BE2C (cell line): ENCODE results near the gene SLC8A1.

Experiments
- DNase-seq: peaks from one replicate; pipeline ENCODE4 v3.0.0-alpha.2; 2020
- H3K27me3 ChIP-seq: fragments of 250-450 bp; sonication (Bioruptor Pico); 2 replicates; pipeline ENCODE4 v1.5.1; 2020; ENCODE audit warnings: mild to moderate bottlenecking
- H3K36me3 ChIP-seq: fragments of 250-450 bp; sonication (Bioruptor Pico); 2 replicates; pipeline ENCODE4 v1.5.1; 2020; ENCODE audit warnings: mild to moderate bottlenecking
- H3K4me1 ChIP-seq: fragments of 250-450 bp; sonication (Bioruptor Pico); 2 replicates; pipeline ENCODE4 v1.5.1; 2020
- H3K4me3 ChIP-seq: 2 replicates; pipeline ENCODE4 v1.5.1; 2011; ENCODE audit warnings: low read depth, low read length
- H3K9me3 ChIP-seq: fragments of 250-450 bp; sonication (Bioruptor Pico); 2 replicates; pipeline ENCODE4 v1.5.1; 2020
- TF ChIP-seq, protein P1 (sequence below): IDR thresholded peaks from 2 replicates; pipeline ENCODE4 v1.5.1; 2012; ENCODE audit warnings: mild to moderate bottlenecking, low read depth, low read length

The SLC8A1 gene

DNA sequence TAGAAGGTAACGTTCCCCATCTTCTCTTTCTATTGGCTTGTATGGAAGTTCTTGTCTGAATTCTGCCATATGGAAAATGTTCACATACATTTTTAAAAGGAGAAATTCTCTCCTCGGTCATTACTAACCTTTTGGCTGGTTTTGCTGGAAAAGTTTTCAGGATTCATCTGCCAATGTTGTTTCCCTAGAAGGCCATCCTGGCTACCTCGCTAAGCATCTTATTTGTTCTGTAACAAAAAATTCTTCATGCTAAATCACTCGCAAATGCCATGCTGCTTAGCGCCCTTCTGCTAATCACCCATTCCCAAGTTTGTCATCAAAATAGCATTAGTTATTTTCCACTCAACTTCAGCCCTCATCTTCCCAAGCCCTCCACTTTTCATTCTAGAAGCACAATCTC is 262.0 kb downstream of the SLC8A1 start:
- no peak for DNase-seq
- peaks cover 21% of the 10 kb centered on the region for H3K4me1 ChIP-seq
- H3K36me3 ChIP-seq: no peaks in the 10 kb centered on the region
- TF ChIP-seq, protein P1, sequence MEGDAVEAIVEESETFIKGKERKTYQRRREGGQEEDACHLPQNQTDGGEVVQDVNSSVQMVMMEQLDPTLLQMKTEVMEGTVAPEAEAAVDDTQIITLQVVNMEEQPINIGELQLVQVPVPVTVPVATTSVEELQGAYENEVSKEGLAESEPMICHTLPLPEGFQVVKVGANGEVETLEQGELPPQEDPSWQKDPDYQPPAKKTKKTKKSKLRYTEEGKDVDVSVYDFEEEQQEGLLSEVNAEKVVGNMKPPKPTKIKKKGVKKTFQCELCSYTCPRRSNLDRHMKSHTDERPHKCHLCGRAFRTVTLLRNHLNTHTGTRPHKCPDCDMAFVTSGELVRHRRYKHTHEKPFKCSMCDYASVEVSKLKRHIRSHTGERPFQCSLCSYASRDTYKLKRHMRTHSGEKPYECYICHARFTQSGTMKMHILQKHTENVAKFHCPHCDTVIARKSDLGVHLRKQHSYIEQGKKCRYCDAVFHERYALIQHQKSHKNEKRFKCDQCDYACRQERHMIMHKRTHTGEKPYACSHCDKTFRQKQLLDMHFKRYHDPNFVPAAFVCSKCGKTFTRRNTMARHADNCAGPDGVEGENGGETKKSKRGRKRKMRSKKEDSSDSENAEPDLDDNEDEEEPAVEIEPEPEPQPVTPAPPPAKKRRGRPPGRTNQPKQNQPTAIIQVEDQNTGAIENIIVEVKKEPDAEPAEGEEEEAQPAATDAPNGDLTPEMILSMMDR: no peak
- H3K27me3 ChIP-seq: no peaks in the 10 kb centered on the region
- H3K4me3 ChIP-seq: no peak overlapping the region
- H3K9me3 ChIP-seq: no peaks in the 10 kb centered on the region

DNA sequence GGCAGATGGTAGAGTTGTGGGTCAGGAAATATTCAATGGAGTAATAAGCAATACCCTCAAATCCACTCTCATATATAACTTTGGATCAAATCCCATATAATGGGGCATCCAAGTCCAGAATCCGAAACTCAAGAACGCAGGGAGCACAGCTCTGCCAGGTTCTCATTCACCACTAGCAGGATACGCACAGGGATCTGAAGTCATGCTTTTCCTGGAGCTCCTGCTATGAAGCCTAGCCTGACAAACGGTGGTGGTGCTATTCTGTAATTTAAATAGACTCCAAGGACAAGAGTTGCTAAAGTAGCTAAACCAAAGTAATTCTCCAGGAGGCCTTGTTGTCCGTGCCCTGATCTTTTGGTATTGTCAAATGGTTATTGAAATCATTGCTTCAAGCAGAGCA is 264.8 kb downstream of the SLC8A1 start:
- no peak overlapping the region for H3K4me3 ChIP-seq
- H3K27me3 ChIP-seq: no peaks in the 10 kb centered on the region
- H3K9me3 ChIP-seq: no peaks in the 10 kb centered on the region
- no peak for DNase-seq
- H3K4me1 ChIP-seq: no peaks in the 10 kb centered on the region
- TF ChIP-seq, protein P1: no peak
- no peaks in the 10 kb centered on the region for H3K36me3 ChIP-seq

DNA sequence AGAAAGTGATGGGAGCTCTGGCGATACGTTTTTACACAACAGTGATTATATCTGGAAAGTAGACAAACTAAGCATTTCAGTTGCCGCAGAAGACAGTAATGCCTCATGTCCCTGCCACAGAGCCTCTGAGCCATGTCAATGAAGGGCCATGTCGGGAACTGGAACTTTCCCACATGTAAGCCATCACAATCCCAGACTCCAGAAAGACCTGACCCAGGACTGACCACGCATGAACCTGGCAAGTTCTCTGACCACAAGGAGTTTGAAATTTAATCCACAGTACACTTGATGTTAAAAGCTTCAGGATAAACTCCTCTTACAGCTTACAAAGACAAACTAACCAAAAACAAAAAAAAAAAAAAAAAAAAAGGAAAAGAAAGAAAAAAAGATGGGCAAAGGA is 267.3 kb downstream of the SLC8A1 start:
- TF ChIP-seq, protein P1: no peak
- H3K4me1 ChIP-seq: no peaks in the 10 kb centered on the region
- H3K36me3 ChIP-seq: no peaks in the 10 kb centered on the region
- no peaks in the 10 kb centered on the region for H3K9me3 ChIP-seq
- H3K4me3 ChIP-seq: no peak overlapping the region
- DNase-seq: no peak
- no peaks in the 10 kb centered on the region for H3K27me3 ChIP-seq

DNA sequence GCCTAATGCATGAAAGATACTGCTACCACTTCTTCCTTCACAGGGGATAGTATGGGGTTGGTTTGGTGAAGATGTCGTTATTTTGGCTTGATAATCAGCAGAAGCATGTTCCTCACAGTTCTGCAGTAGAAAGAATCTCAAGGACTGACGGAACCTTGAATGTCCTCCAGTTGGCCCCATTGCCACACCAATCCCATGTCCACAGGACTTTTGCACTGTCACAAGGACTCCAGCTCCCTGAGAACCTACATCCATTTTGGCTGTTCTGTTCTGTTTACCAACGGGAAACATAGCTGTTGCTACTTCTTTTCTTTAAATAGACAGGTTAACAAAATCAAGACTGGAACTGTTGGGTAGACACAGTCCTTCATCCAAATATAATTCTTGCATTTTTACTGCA is 270.0 kb downstream of the SLC8A1 start:
- no peaks in the 10 kb centered on the region for H3K36me3 ChIP-seq
- no peaks in the 10 kb centered on the region for H3K27me3 ChIP-seq
- DNase-seq: no peak
- no peak overlapping the region for H3K4me3 ChIP-seq
- H3K4me1 ChIP-seq: no peaks in the 10 kb centered on the region
- TF ChIP-seq, protein P1: no peak
- H3K9me3 ChIP-seq: no peaks in the 10 kb centered on the region

DNA sequence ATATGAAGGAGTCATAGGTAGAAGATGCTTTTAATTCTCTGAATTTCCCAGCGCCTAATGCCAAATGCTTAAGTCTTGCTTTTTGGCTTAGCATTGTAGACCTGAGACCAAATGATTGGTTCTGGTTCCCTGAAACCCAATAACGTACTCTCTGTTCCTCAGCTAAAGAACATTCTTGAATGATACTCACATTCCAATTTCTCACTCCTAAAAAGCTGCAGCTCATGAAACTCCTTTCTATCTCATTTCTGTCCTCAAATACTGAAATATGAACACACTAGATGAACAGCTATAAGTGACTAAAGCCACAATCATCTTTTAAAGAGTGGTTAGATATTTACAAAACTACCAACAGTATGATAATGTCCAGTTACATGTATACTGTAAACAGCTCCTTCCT is 272.1 kb downstream of the SLC8A1 start:
- DNase-seq: no peak
- Histone ChIP-seq H3K36me3 (no peaks in the 10 kb centered on the region), H3K4me1 (no peaks in the 10 kb centered on the region), H3K4me3 (no peak overlapping the region), H3K27me3 (no peaks in the 10 kb centered on the region), H3K9me3 (no peaks in the 10 kb centered on the region)
- TF ChIP-seq, protein P1: no peak

DNA sequence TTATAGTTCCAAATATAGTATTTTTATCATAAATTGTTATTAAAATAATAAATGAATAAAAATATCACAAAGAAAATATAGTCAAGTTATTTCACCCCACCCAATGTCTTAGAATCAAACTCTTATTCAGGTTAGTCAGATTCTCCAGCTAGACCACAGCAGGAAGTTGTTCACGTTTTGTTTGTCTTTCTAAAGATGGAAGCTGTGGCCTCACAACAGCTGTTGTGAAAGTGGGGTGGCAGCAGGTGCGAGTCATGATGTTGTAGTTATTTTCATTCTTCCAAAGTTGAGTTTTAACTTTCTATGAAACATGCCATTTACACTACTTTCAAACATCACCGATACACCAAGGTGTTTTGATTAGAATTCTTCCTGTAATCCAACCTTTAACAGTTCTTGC is 272.9 kb downstream of the SLC8A1 start:
- H3K4me1 ChIP-seq: no peaks in the 10 kb centered on the region
- DNase-seq: no peak
- H3K27me3 ChIP-seq: no peaks in the 10 kb centered on the region
- H3K9me3 ChIP-seq: no peaks in the 10 kb centered on the region
- TF ChIP-seq, protein P1: no peak
- H3K36me3 ChIP-seq: no peaks in the 10 kb centered on the region
- no peak overlapping the region for H3K4me3 ChIP-seq
